Endothelial cell of umbilical vein (primary cell): ENCODE results near the gene ZC3H18. TPM values are rescaled to one million over a fixed set of nuclear protein-coding genes. Genes with fewer than 3 reads are reported as not detected.

ENCODE experiments used
- BruUV-seq: library from RNA; stranded (reverse); fragments of 400-500 nt; replicated peaks from 2 replicates; lab custom pipeline; 2021; lab: Mats Ljungman, UMichigan
- CTCF ChIA-PET: fragments of 300-600, 350-600 bp; sonication (Branson Sonifier 250); formaldehyde crosslinking; loops from one replicate; lab custom pipeline; 2021; ENCODE audit warnings: antibody characterized with exemption, inconsistent platforms; lab: Charles Lee
- POLR2A ChIA-PET: fragments of 300-600, 350-600 bp; sonication (Branson Sonifier 250); formaldehyde crosslinking; loops from one replicate; lab custom pipeline; 2021; ENCODE audit warnings: antibody characterized with exemption, inconsistent platforms; lab: Charles Lee
- DNase-seq: peaks from one replicate; pipeline ENCODE4 v3.0.0-alpha.2; 2011; ENCODE audit warnings: low read depth, low spot score
- FAIRE-seq: peaks from 2 replicates; lab custom pipeline; 2011; peaks lifted over from hg19 to GRCh38; lab: Jason Lieb, UNC
- H2AFZ ChIP-seq: 2 replicates; pipeline ENCODE4 v1.6.0; 2012; ENCODE audit warnings: low read depth, low read length, control low read depth, inconsistent platforms
- H3K27ac ChIP-seq: 2 replicates; pipeline ENCODE4 v1.5.1; 2011; ENCODE audit warnings: low read depth, mild to moderate bottlenecking, control low read depth, low read length, moderate library complexity; ENCODE audit not compliant: insufficient read depth
- H3K27me3 ChIP-seq, 2 experiments: 2 replicates each; pipeline versions ENCODE4 v1.6.0 to v1.6.1; 2011; ENCODE audit warnings: low read length in 2 of 2, mixed read lengths in 1 of 2; ENCODE audit not compliant: control insufficient read depth in 2 of 2, insufficient read depth in 2 of 2
- H3K36me3 ChIP-seq, 2 experiments: 2 replicates in 1 of 2; 3 replicates in 1 of 2; pipeline ENCODE4 v1.5.1; 2011; ENCODE audit warnings: low read length in 2 of 2, mild to moderate bottlenecking in 1 of 2, moderate library complexity in 1 of 2; ENCODE audit not compliant: control insufficient read depth in 2 of 2, insufficient read depth in 2 of 2; ENCODE audit errors: extremely low read depth in 1 of 2
- H3K4me1 ChIP-seq: 3 replicates; pipeline ENCODE4 v1.5.1; 2011; ENCODE audit warnings: mild to moderate bottlenecking, low read length; ENCODE audit not compliant: control insufficient read depth, insufficient read depth; ENCODE audit errors: extremely low read depth
- H3K4me2 ChIP-seq: 2 replicates; pipeline ENCODE4 v1.6.1; 2011; ENCODE audit warnings: low read length, control low read depth, mixed read lengths; ENCODE audit not compliant: insufficient read depth
- H3K4me3 ChIP-seq, 3 experiments: fragments of 200-600 bp in 1 of 3; sonication (generic), shearing (Covaris generic) in 1 of 3; replicated peaks in 1 of 3; 2 replicates each; pipeline ENCODE4 v1.5.1; 2011 to 2016; ENCODE audit warnings: control low read depth in 3 of 3, low read length in 3 of 3, mild to moderate bottlenecking in 2 of 3, inconsistent platforms in 1 of 3, low read depth in 1 of 3, moderate library complexity in 1 of 3; ENCODE audit not compliant: insufficient read depth in 1 of 3
- H3K79me2 ChIP-seq: 2 replicates; pipeline ENCODE4 v1.6.0; 2012; ENCODE audit warnings: low read length, inconsistent platforms; ENCODE audit not compliant: control insufficient read depth, insufficient read depth
- H3K9ac ChIP-seq: replicated peaks from 2 replicates; pipeline ENCODE3; 2011; ENCODE audit warnings: low read length, control low read depth; ENCODE audit not compliant: insufficient read depth; ENCODE audit errors: extremely low read depth
- H3K9me1 ChIP-seq: replicated peaks from 3 replicates; pipeline ENCODE4 v1.6.0; 2011; ENCODE audit warnings: mild to moderate bottlenecking, low read length; ENCODE audit not compliant: control insufficient read depth, insufficient read depth; ENCODE audit errors: extremely low read depth
- H3K9me3 ChIP-seq: replicated peaks from 2 replicates; pipeline ENCODE4 v1.5.1; 2012; ENCODE audit warnings: low read length, inconsistent platforms; ENCODE audit not compliant: control insufficient read depth, insufficient read depth
- H4K20me1 ChIP-seq: replicated peaks from 2 replicates; pipeline ENCODE3; 2011; ENCODE audit warnings: mild to moderate bottlenecking, low read length; ENCODE audit not compliant: control insufficient read depth, insufficient read depth; ENCODE audit errors: extremely low read depth
- CTCF ChIP-seq, 2 donors: IDR thresholded peaks; 1 replicate in 1 of 2; 2 replicates in 1 of 2; pipeline ENCODE4 v1.5.1; 2011; ENCODE audit warnings: low read length in 2 of 2, mild to moderate bottlenecking in 2 of 2, moderate library complexity in 2 of 2, control low read depth in 1 of 2, inconsistent platforms in 1 of 2, low read depth in 1 of 2; ENCODE audit not compliant: insufficient read depth in 1 of 2; ENCODE audit errors: extremely low read depth in 1 of 2
- EZH2 ChIP-seq: IDR thresholded peaks from 2 replicates; pipeline ENCODE4 v1.6.1; 2012; ENCODE audit warnings: borderline replicate concordance, low read depth, mild to moderate bottlenecking, moderate library complexity, low read length, inconsistent platforms; ENCODE audit not compliant: severe bottlenecking
- FOS ChIP-seq: IDR thresholded peaks from 2 replicates; pipeline ENCODE4 v1.6.1; 2011; ENCODE audit warnings: mild to moderate bottlenecking, low read length, moderate library complexity, borderline replicate concordance; ENCODE audit not compliant: insufficient read depth
- GATA2 ChIP-seq: IDR thresholded peaks from 2 replicates; pipeline ENCODE4 v1.7.0; 2011; ENCODE audit warnings: low read depth, mild to moderate bottlenecking, moderate library complexity, mixed read lengths, low read length; ENCODE audit not compliant: insufficient read length, insufficient read depth
- JUN ChIP-seq: IDR thresholded peaks from 2 replicates; pipeline ENCODE4 v1.6.1; 2011; ENCODE audit warnings: borderline replicate concordance, low read depth; ENCODE audit not compliant: insufficient read length, insufficient read depth
- MYC ChIP-seq: IDR thresholded peaks from one replicate; pipeline ENCODE4 v1.6.1; 2011; ENCODE audit warnings: mild to moderate bottlenecking, low read depth, low read length
- POLR2A ChIP-seq: IDR thresholded peaks from 2 replicates; pipeline ENCODE4 v1.6.1; 2012; ENCODE audit warnings: low read depth, mild to moderate bottlenecking, control low read depth, low read length
- POLR2AphosphoS5 ChIP-seq: IDR thresholded peaks from 2 replicates; pipeline ENCODE4 v1.6.1; 2012; ENCODE audit warnings: low read depth, mild to moderate bottlenecking, control low read depth, low read length, moderate library complexity; ENCODE audit not compliant: insufficient read depth
- dilution Hi-C: fragments of 300-500 bp; cut with MboI; formaldehyde crosslinking; loops from one replicate; pipeline ENCODE4 v1.15.0; 2019; ENCODE audit warnings: low sequenced_read_pairs; ENCODE audit not compliant: extremely low pct_ligation_motif_present
- intact Hi-C: fragments of 100-400 bp; cut with micrococcal nuclease; formaldehyde crosslinking; loops from one replicate; pipeline ENCODE4 v1.10.0; 2022
- polyA plus RNA-seq, 4 experiments: library from polyadenylated mRNA; depleted of rRNA in 3 of 4; stranded (reverse) in 3 of 4; unstranded in 1 of 4; fragments of >200 nt; gene quantifications; 2 replicates each; pipeline versions ENCODE4 v1.2.1 to v1.2.3, GENCODE V29; 2011 to 2012; ENCODE audit warnings: missing spikeins in 1 of 4
- total RNA-seq: library from RNA; stranded (reverse); gene quantifications from 2 replicates; pipeline ENCODE4 v1.2.3, GENCODE V29; 2021
- TF ChIP-seq, protein P1 (sequence below): IDR thresholded peaks from 2 replicates; pipeline ENCODE4 v1.6.1; 2011; ENCODE audit not compliant: insufficient read depth, insufficient read length

The ZC3H18 gene
- total and polyA plus RNA-seq, 2 donors (not counting 3 experiments of a cell fraction or from before 2014, with no cell fraction given): 12.1 to 52.8 TPM

DNA sequence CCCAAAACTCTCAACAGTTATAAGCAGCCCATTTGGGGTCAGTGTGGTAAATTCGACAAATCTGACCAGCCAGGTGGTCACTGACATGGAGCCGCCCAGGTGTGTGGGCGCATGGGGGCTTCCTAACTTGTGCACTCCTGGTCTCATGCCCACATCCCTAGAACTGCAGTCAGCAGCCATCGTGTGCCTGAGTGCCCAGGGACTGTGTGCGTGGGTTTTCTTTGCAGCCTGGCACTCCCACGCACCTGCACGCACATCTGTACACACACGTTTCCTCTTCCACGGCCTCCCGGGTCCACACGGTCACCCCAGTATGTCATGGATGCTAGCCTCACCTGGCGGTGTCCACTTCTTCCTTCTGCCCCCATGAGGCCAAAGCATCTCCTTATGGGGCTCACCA lies 38.9 kb upstream of the ZC3H18 start:
- dilution Hi-C loops (no loop called here), intact Hi-C loops (no loop called here)
- Histone ChIP-seq H3K9me1 (no peaks in the 10 kb centered on the region), H3K27me3 (no peaks in the 10 kb centered on the region), H4K20me1 (no peaks in the 10 kb centered on the region), H3K36me3 (no peaks in the 10 kb centered on the region), H3K79me2 (no peaks in the 10 kb centered on the region), H3K4me2 (no peak overlapping the region), H3K27ac (no peak overlapping the region), H3K4me3 (no peak overlapping the region), H3K9ac (no peak overlapping the region), H3K9me3 (no peaks in the 10 kb centered on the region), H3K4me1 (peaks cover 8% of the 10 kb centered on the region), H2AFZ (no peak overlapping the region)
- DNase-seq: no peak
- ChIA-PET POLR2A (no interaction called here), CTCF (no interaction called here)
- BruUV-seq: no TSS peak
- no peak for FAIRE-seq
- TF ChIP-seq, protein P1, sequence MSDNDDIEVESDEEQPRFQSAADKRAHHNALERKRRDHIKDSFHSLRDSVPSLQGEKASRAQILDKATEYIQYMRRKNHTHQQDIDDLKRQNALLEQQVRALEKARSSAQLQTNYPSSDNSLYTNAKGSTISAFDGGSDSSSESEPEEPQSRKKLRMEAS: no peak

GRCh38 chr16:88531931-88532433 lies 38.2 kb upstream of the ZC3H18 start:
- no TSS peak for BruUV-seq
- FAIRE-seq: no peak
- Histone ChIP-seq H3K4me2 (no peak overlapping the region), H3K9me1 (no peaks in the 10 kb centered on the region), H4K20me1 (no peaks in the 10 kb centered on the region), H3K27me3 (no peaks in the 10 kb centered on the region), H3K4me1 (peaks cover 4% of the 10 kb centered on the region), H2AFZ (no peak overlapping the region), H3K36me3 (no peaks in the 10 kb centered on the region), H3K79me2 (no peaks in the 10 kb centered on the region), H3K4me3 (no peak overlapping the region), H3K9ac (no peak overlapping the region), H3K9me3 (no peaks in the 10 kb centered on the region), H3K27ac (no peak overlapping the region)
- POLR2A ChIA-PET: no interaction called here
- TF ChIP-seq CTCF (IDR thresholded peaks at IDR 0.05; ENCODE audit: extremely low read depth in 1 of 2, insufficient read depth in 1 of 2, low read depth in 1 of 2, low read length in 2 of 2) (no peak), FOS (no peak), POLR2A (no peak), JUN (no peak), MYC (no peak), GATA2 (no peak), EZH2 (no peak), POLR2AphosphoS5 (no peak)
- TF ChIP-seq, protein P1: no peak
- dilution Hi-C loops (no loop called here), intact Hi-C loops (no loop called here)
- CTCF ChIA-PET: no interaction called here
- DNase-seq: no peak
